B cell (primary cell): ENCODE measurements around the gene OPN4. TPM values are rescaled to one million over a fixed set of nuclear protein-coding genes. Genes with fewer than 3 reads are reported as not detected.

Experiments
- ATAC-seq: fragments of 200-7000 bp; cut with Tn5 transposase; one replicate; pipeline ENCODE4 v1.10.0; 2021; ENCODE audit warnings: low read depth, mild to moderate bottlenecking, moderate number of reproducible peaks, moderate library complexity
- CTCF ChIA-PET: fragments of 350-600 bp; sonication (Branson Sonifier 250); formaldehyde crosslinking; loops from one replicate; lab custom pipeline; 2021; ENCODE audit warnings: antibody characterized with exemption, inconsistent platforms; lab: Charles Lee
- POLR2A ChIA-PET: fragments of 350-600 bp; sonication (Branson Sonifier 250); formaldehyde crosslinking; loops from one replicate; lab custom pipeline; 2021; ENCODE audit warnings: antibody characterized with exemption; lab: Charles Lee
- DNase-seq: peaks from one replicate; pipeline ENCODE4 v3.0.0; 2013
- H2AFZ ChIP-seq: 2 replicates; pipeline ENCODE4 v1.6.1; 2012; ENCODE audit warnings: mild to moderate bottlenecking, low read depth, low read length; ENCODE audit not compliant: insufficient read depth, poor library complexity, severe bottlenecking
- H3K27ac ChIP-seq, 2 donors: 1 replicate in 1 of 2; 2 replicates in 1 of 2; pipeline ENCODE4 v1.5.1; 2012 to 2013; ENCODE audit warnings: low read length in 2 of 2, mild to moderate bottlenecking in 2 of 2, moderate library complexity in 1 of 2
- H3K27me3 ChIP-seq, 4 experiments: fragments of 200-600 bp in 1 of 4; sonication (generic) in 1 of 4; replicated peaks in 1 of 4; 1 replicate in 2 of 4; 2 replicates in 2 of 4; pipeline versions ENCODE4 v1.6.1 to v1.7.0; 2013 to 2016; ENCODE audit warnings: low read length in 3 of 4, mild to moderate bottlenecking in 2 of 4, mixed read lengths in 1 of 4, moderate library complexity in 1 of 4; ENCODE audit not compliant: insufficient read depth in 4 of 4, control insufficient read depth in 3 of 4; ENCODE audit errors: control extremely low read depth in 1 of 4
- H3K36me3 ChIP-seq, 2 experiments: replicated peaks in 1 of 2; 1 replicate in 1 of 2; 2 replicates in 1 of 2; pipeline versions ENCODE4 v1.6.1 to v1.7.1; 2013; ENCODE audit warnings: low read length in 1 of 2; ENCODE audit not compliant: insufficient read depth in 2 of 2, control insufficient read depth in 1 of 2; ENCODE audit errors: control extremely low read depth in 1 of 2, extremely low read depth in 1 of 2
- H3K4me1 ChIP-seq, 2 donors: fragments of 200-600 bp in 1 of 2; sonication (generic) in 1 of 2; 1 replicate in 1 of 2; 2 replicates in 1 of 2; pipeline versions ENCODE4 v1.5.1 to v1.6.1; 2013 to 2017; ENCODE audit warnings: low read length in 2 of 2; ENCODE audit not compliant: control insufficient read depth in 2 of 2, insufficient read depth in 2 of 2
- H3K4me2 ChIP-seq: replicated peaks from 2 replicates; pipeline ENCODE3; 2012; ENCODE audit warnings: mild to moderate bottlenecking, low read depth, low read length; ENCODE audit not compliant: poor library complexity, severe bottlenecking
- H3K4me3 ChIP-seq, 5 experiments: fragments of 200-600 bp in 1 of 5; sonication (generic) in 1 of 5; 1 replicate in 3 of 5; 2 replicates in 2 of 5; pipeline versions ENCODE4 v1.5.1 to v1.7.0; 2011 to 2016; ENCODE audit warnings: low read length in 4 of 5, mild to moderate bottlenecking in 4 of 5, low read depth in 2 of 5, control low read depth in 1 of 5, moderate library complexity in 1 of 5; ENCODE audit not compliant: insufficient read depth in 1 of 5; ENCODE audit errors: control extremely low read depth in 1 of 5, extremely low read depth in 1 of 5
- H3K79me2 ChIP-seq: fragments of 200-600 bp; sonication (generic); one replicate; pipeline ENCODE4 v1.6.0; 2016; ENCODE audit warnings: low read length; ENCODE audit not compliant: control insufficient read depth, insufficient read depth
- H3K9ac ChIP-seq: fragments of 200-600 bp; sonication (generic); 2 replicates; pipeline ENCODE4 v1.6.1; 2017; ENCODE audit warnings: mild to moderate bottlenecking, low read length, moderate library complexity
- H3K9me3 ChIP-seq, 3 donors: one replicate each; pipeline versions ENCODE4 v1.6.1 to v1.7.1; 2013; ENCODE audit warnings: low read length in 2 of 3; ENCODE audit not compliant: control insufficient read depth in 2 of 3, insufficient read depth in 1 of 3; ENCODE audit errors: control extremely low read depth in 1 of 3
- H4K20me1 ChIP-seq: 2 replicates; pipeline ENCODE4 v1.6.0; 2012; ENCODE audit warnings: mild to moderate bottlenecking, low read length; ENCODE audit not compliant: insufficient read depth, control insufficient read depth, poor library complexity, severe bottlenecking
- H3K27ac Mint-ChIP-seq: one replicate; pipeline ENCODE4 v1.8.0; 2021; ENCODE audit warnings: mixed read lengths
- H3K27me3 Mint-ChIP-seq: one replicate; pipeline ENCODE4 v1.8.0; 2021; ENCODE audit warnings: mixed read lengths
- H3K4me1 Mint-ChIP-seq: one replicate; pipeline ENCODE4 v1.8.0; 2021; ENCODE audit warnings: mixed read lengths
- H3K4me3 Mint-ChIP-seq: one replicate; pipeline ENCODE4 v1.8.0; 2021; ENCODE audit warnings: mixed read lengths
- H3K9me3 Mint-ChIP-seq: one replicate; pipeline ENCODE4 v1.8.0; 2022; ENCODE audit warnings: mixed read lengths; ENCODE audit not compliant: insufficient read depth
- EZH2 ChIP-seq: IDR thresholded peaks from 2 replicates; pipeline ENCODE4 v1.6.1; 2012; ENCODE audit warnings: borderline replicate concordance, low read depth, mild to moderate bottlenecking, moderate library complexity, low read length; ENCODE audit not compliant: insufficient read depth, poor library complexity, severe bottlenecking
- WGBS: methylation state at CpG from one replicate; pipeline ENCODE4 v1.1.5; 2013; ENCODE audit warnings: missing lambda C conversion rate; ENCODE audit not compliant: insufficient coverage; 5-methylcytosine and 5-hydroxymethylcytosine counted together
- intact Hi-C: fragments of 100-400 bp; cut with micrococcal nuclease; formaldehyde crosslinking; loops from one replicate; pipeline ENCODE4 v1.10.0; 2022
- polyA plus RNA-seq: library from polyadenylated mRNA; depleted of rRNA; stranded (reverse); fragments of >200 nt; gene quantifications from 2 replicates; pipeline ENCODE4 v1.2.3, GENCODE V29; 2012
- total RNA-seq, 2 donors: library from RNA; stranded (reverse); fragments of 120-200 nt in 1 of 2; gene quantifications; 1 replicate in 1 of 2; 2 replicates in 1 of 2; pipeline versions ENCODE4 v1.2.3 to v1.2.4, GENCODE V29; 2013 to 2022
- TF ChIP-seq, protein P1 (sequence below): fragments of 200-600 bp; IDR thresholded peaks from one replicate; pipeline ENCODE4 v1.8.0; 2022; ENCODE audit warnings: antibody characterized with exemption, mild to moderate bottlenecking

Gene OPN4
- total and polyA plus RNA-seq, 2 donors (not counting 1 experiment from before 2014, with no cell fraction given), result not detected

DNA sequence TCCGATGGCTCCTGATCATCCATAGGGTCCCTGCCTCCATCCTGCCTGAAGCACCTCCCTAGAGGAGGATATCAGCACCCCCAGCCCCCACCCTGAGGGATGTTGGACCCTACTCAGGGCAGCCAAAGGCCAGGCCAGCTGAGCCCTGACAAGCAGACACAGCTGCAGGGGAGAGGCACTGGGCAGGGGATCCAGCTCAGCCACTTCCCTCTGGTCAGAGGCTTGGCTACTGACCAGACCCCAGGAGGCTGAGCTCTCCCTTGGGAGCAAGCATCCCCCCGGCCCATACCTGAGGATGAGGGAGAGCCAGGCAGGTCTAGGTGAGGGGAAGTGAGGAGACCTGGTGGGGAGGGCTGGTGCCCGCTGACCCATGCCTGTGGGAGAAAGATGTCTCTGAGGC lies 20.6 kb downstream of the OPN4 start:
- DNase-seq, result no peak
- Histone ChIP-seq H3K4me3 (no peak overlapping the region), H3K27me3 (peaks cover 0 to 3% (median 1%) of the 10 kb centered on the region in 4 experiments), H3K9ac (no peak overlapping the region), H3K36me3 (no peaks in the 10 kb centered on the region), H3K4me2 (no peak overlapping the region), H2AFZ (no peak overlapping the region), H3K79me2 (no peaks in the 10 kb centered on the region), H3K27ac (no peak overlapping the region), H4K20me1 (no peaks in the 10 kb centered on the region), H3K9me3 (no peaks in the 10 kb centered on the region), H3K4me1 (peaks cover 0 to 6% of the 10 kb centered on the region in 2 donors)
- intact Hi-C loops, result no loop called here
- Mint-ChIP-seq H3K4me1 (peaks cover 7% of the 10 kb centered on the region), H3K27ac (no peak overlapping the region), H3K4me3 (no peak overlapping the region), H3K9me3 (no peaks in the 10 kb centered on the region), H3K27me3 (peaks cover 6% of the 10 kb centered on the region)
- POLR2A ChIA-PET, result no interaction called here
- 88% methylated on average over 3 of the region's 3 CpGs for WGBS
- CTCF ChIA-PET, result interaction anchor here (0.7 kb wide), 1 partner anchor 12 kb away, joined by 3 read pairs; no protein-coding TSS in a partner anchor
- no peak for ATAC-seq
- TF ChIP-seq, protein P1, sequence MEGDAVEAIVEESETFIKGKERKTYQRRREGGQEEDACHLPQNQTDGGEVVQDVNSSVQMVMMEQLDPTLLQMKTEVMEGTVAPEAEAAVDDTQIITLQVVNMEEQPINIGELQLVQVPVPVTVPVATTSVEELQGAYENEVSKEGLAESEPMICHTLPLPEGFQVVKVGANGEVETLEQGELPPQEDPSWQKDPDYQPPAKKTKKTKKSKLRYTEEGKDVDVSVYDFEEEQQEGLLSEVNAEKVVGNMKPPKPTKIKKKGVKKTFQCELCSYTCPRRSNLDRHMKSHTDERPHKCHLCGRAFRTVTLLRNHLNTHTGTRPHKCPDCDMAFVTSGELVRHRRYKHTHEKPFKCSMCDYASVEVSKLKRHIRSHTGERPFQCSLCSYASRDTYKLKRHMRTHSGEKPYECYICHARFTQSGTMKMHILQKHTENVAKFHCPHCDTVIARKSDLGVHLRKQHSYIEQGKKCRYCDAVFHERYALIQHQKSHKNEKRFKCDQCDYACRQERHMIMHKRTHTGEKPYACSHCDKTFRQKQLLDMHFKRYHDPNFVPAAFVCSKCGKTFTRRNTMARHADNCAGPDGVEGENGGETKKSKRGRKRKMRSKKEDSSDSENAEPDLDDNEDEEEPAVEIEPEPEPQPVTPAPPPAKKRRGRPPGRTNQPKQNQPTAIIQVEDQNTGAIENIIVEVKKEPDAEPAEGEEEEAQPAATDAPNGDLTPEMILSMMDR, result no peak
- no peak for TF ChIP-seq EZH2

DNA sequence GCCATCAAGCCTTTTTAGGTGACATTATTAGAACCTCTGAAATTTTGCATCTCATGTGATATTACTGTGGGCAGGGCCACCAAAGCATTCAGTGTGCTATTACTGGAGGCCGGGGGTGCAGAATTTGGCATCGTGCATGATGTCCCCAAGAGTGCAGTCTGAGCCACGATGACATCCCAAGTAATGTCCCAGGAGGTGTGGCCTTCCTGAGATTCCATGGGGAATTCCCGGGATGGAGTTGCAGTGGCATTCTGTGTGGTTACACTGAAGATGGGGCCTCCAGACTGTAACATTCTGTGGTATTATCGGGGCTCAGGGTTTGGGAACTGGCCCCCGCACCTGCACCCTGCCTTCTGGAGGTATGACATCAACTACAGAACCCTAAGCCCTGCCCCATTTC lies 23.0 kb downstream of the OPN4 start:
- Histone ChIP-seq H4K20me1 (no peaks in the 10 kb centered on the region), H3K4me1 (peaks cover 0 to 6% of the 10 kb centered on the region in 2 donors), H3K4me2 (no peak overlapping the region), H3K9me3 (peaks cover 0 to 3% (median 0%) of the 10 kb centered on the region in 3 donors), H2AFZ (no peak overlapping the region), H3K27me3 (peaks cover 0 to 3% (median 1%) of the 10 kb centered on the region in 4 experiments), H3K79me2 (no peaks in the 10 kb centered on the region), H3K9ac (no peak overlapping the region), H3K36me3 (no peaks in the 10 kb centered on the region), H3K4me3 (no peak overlapping the region), H3K27ac (no peak overlapping the region)
- Mint-ChIP-seq H3K27me3 (peaks cover 6% of the 10 kb centered on the region), H3K9me3 (no peaks in the 10 kb centered on the region), H3K27ac (no peak overlapping the region), H3K4me1 (peaks cover 7% of the 10 kb centered on the region), H3K4me3 (no peak overlapping the region)
- POLR2A ChIA-PET, result no interaction called here
- DNase-seq (no peak), ATAC-seq (no peak)
- TF ChIP-seq, protein P1, result no peak
- TF ChIP-seq EZH2, result no peak
- 89% methylated on average over 6 of the region's 6 CpGs for WGBS
- CTCF ChIA-PET, result no interaction called here
- intact Hi-C loops, result no loop called here
